Measurements from ENCODE around the gene AQP5.

Gene AQP5

DNA sequence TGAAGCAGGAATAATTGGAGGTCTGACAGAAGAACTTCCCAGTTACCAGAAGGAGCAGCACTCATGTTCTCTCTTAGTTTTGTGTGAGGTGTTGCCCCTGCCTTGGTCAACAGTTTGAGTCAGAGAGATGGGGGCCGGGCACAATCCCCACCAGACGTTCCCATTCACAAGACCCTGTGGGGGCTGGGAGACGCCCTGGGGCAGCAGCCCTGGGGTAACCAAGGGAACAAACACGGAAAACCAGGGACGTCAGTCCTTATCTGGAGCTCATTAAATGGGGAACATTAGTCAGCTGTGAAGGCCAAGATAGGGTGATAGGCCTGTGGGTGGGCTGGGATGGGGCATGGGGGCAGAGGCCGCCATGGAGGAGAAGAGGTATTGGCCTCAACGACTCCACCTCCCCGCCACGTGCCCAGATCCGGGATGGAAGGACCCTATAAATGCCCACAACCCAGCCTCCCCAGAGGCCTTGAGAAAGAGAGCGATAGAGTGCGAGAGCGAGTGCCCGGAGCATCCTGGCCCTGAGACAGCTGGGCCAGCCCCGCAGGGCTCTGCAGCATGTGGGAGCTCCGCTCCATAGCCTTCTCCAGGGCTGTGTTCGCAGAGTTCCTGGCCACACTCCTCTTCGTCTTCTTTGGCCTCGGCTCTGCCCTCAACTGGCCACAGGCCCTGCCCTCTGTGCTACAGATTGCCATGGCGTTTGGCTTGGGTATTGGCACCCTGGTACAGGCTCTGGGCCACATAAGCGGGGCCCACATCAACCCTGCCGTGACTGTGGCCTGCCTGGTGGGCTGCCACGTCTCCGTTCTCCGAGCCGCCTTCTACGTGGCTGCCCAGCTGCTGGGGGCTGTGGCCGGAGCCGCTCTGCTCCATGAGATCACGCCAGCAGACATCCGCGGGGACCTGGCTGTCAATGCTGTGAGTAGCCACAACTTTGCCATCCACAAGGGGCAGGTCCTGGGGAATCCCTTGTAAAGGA lies 11.1 kb upstream of the AQP5 start, which contains the start of gene AQP2:
Gene AQP2, plus strand, starts transcription at position 465 of the 979 bp plus-strand sequence. Its CDS starts 94 bp downstream, at position 559.
- FAIRE-seq (no peak), DNase-seq (ENCODE audit: insufficient read length, low spot score) (no peak)
- TF ChIP-seq, protein P1, sequence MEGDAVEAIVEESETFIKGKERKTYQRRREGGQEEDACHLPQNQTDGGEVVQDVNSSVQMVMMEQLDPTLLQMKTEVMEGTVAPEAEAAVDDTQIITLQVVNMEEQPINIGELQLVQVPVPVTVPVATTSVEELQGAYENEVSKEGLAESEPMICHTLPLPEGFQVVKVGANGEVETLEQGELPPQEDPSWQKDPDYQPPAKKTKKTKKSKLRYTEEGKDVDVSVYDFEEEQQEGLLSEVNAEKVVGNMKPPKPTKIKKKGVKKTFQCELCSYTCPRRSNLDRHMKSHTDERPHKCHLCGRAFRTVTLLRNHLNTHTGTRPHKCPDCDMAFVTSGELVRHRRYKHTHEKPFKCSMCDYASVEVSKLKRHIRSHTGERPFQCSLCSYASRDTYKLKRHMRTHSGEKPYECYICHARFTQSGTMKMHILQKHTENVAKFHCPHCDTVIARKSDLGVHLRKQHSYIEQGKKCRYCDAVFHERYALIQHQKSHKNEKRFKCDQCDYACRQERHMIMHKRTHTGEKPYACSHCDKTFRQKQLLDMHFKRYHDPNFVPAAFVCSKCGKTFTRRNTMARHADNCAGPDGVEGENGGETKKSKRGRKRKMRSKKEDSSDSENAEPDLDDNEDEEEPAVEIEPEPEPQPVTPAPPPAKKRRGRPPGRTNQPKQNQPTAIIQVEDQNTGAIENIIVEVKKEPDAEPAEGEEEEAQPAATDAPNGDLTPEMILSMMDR (IDR thresholded peaks at IDR 0.05; ENCODE audit: insufficient read depth, missing control alignments): no peak

DNA sequence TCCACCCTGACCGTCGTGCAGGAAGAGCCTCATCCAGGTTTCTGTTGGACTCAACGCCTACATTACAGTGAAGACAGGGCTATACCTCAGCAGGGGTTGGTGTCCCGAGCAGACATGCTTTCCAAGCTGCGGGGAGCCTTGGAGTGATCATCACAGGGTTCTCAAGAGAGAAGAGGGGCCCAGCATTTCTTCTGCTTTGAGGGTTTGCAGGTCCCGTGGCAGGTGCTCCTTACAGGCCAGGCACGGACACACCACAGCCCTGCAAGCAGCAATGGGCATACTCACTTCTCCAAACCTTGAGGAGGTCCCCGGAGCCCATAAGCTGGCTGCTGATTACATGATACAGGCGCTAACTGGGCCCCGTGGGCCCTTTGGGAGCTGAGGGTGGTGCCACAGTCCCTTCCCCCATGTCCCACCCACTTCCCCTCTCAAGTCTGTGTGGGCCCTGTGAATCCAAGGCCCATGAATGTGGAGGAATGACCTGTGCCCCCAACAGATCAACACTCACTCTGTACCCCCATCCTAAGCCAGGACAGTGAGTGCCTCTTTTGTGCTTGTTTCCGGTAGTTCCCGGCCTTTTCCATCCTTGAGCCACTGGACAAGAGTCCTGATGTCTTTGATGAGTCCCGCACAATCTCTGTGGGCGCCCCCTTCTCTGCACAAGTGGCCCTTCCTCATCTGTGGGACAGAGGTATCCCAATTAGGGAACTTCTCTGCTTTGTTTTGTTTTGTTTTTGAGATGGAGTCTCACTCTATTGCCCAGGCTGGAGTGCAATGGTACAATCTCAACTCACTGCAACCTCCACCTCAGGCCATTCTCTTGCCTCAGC lies 10.0 kb upstream of the AQP5 start:
- FAIRE-seq (no peak), DNase-seq (ENCODE audit: insufficient read length, low spot score) (no peak)
- TF ChIP-seq, protein P1 (IDR thresholded peaks at IDR 0.05; ENCODE audit: insufficient read depth, missing control alignments): no peak

DNA sequence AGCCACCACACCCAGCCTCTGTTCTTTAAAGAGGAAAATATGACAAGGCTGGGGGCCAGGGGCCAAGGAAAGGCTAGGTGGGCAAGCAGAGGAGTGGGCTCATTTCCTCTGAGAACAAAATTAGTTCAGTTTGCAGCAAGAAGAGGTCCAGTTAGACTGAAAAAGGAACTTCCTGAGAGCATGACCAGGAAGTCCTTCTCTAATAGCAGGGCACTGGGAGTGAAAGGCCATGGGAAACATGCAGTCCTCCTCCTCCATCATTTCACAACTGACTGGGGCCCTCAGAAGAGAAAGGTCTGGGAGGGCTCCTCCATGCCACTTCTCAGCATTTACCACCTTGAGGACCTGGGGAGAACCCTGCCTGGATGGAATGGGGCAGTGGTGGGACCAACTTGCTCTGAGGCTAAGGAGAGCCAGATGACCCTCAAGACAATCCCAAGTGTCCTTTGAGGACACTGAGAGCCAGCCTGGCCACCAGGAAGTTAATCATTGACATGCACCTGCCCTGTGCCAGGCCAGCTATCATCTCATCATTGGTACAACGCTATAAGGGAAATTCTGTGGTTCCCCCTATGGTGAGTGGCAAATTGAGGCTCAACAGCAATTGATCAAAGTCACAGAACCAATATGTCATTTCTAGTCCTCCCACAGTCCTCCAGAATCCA lies 9.1 kb upstream of the AQP5 start:
- no peak for DNase-seq (ENCODE audit: insufficient read length, low spot score)
- FAIRE-seq: no peak
- TF ChIP-seq, protein P1 (IDR thresholded peaks at IDR 0.05; ENCODE audit: insufficient read depth, missing control alignments): no peak

DNA sequence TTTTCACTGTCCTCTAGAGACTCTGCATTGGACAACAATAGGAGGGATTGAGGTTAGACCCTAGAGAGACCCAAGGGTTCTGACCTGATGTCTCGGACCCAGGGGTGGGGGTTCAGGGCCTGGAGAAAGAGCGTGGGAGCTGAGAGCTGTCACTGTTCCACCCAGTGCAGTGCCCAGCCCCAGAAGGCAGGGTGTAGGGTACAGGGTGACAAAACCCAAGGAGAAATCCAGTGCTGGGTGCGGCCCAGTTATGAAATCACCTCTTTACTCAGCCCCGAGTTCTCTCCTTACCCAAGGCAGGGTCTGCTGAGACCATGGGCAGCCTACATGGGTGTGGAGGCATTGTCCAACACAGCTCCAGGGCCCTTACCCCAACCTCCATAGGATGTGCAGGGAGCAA lies 8.5 kb upstream of the AQP5 start:
- TF ChIP-seq, protein P1 (IDR thresholded peaks at IDR 0.05; ENCODE audit: insufficient read depth, missing control alignments): no peak
- no peak for DNase-seq (ENCODE audit: insufficient read length, low spot score)
- FAIRE-seq: no peak

DNA sequence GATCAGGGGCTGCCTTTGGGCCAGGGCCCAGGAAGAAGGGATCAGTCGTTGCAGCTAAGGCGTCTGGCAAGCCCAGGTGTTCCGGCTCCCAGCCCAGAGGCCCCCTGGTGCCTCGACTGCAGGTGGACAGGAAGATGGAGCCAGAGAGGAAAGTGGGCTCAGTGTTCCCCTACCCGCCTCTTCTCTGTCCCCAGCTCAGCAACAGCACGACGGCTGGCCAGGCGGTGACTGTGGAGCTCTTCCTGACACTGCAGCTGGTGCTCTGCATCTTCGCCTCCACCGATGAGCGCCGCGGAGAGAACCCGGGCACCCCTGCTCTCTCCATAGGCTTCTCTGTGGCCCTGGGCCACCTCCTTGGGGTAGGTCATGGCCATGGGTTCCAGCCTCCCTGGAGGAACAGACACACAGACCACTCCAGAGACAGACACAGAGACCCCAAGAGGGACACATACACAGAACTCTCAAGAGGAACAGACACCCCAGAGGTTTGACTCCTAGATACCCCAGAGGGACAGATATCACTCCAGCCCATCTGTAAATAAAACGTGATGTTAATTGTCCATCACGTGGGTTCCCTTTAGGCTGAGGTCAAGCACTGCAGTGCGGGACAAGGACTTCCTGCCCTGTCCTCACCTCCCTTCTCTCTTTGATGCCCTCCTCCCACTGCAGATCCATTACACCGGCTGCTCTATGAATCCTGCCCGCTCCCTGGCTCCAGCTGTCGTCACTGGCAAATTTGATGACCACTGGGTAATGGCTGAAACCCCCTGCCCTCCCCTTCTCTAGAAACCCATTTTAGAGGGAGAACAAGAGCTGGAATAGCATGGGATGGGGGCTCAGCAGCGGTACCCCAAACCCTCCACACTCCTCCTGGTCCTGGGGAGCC lies 7.5 kb upstream of the AQP5 start:
- DNase-seq (ENCODE audit: insufficient read length, low spot score): no peak
- no peak for FAIRE-seq

More for the DNA sequence above, 7.5 kb upstream of the AQP5 start:
- TF ChIP-seq, protein P1 (IDR thresholded peaks at IDR 0.05; ENCODE audit: insufficient read depth, missing control alignments): no peak
